Calu3 (cell line): ENCODE data around the gene OPRD1. TPM values are rescaled to one million over a fixed set of nuclear protein-coding genes. Genes with fewer than 3 reads are reported as not detected.
"Not testable (repeated sequence)": the region's sequence is repeated elsewhere in the genome, so short reads cannot be mapped to it uniquely, and the experiment has no call there.

Experiments used
- BruUV-seq: library from RNA; stranded (reverse); fragments of 400-500 nt; replicated peaks from 2 replicates; lab custom pipeline; 2021; lab: Mats Ljungman, UMichigan
- CTCF ChIA-PET: fragments of 300-600 bp; sonication (Branson Sonifier 250); formaldehyde crosslinking; loops from one replicate; lab custom pipeline; 2022; ENCODE audit warnings: antibody characterized with exemption; lab: Charles Lee
- DNase-seq: peaks from one replicate; pipeline ENCODE4 v3.0.0; 2022
- H3K27ac Mint-ChIP-seq: one replicate; pipeline ENCODE4 v1.8.0; 2022; ENCODE audit warnings: mixed read lengths; ENCODE audit not compliant: unreplicated experiment
- H3K27me3 Mint-ChIP-seq: one replicate; pipeline ENCODE4 v1.8.0; 2022; ENCODE audit warnings: mixed read lengths; ENCODE audit not compliant: unreplicated experiment
- H3K36me3 Mint-ChIP-seq: one replicate; pipeline ENCODE4 v1.8.0; 2022; ENCODE audit warnings: mild to moderate bottlenecking, moderate library complexity, mixed read lengths; ENCODE audit not compliant: insufficient read depth, unreplicated experiment
- H3K4me1 Mint-ChIP-seq: one replicate; pipeline ENCODE4 v1.8.0; 2022; ENCODE audit warnings: mild to moderate bottlenecking, low read depth, mixed read lengths; ENCODE audit not compliant: unreplicated experiment
- H3K4me3 Mint-ChIP-seq: one replicate; pipeline ENCODE4 v1.8.0; 2022; ENCODE audit warnings: mild to moderate bottlenecking, low read depth, moderate library complexity, mixed read lengths; ENCODE audit not compliant: unreplicated experiment
- H3K9me3 Mint-ChIP-seq: one replicate; pipeline ENCODE4 v1.8.0; 2022; ENCODE audit warnings: low read depth, mixed read lengths; ENCODE audit not compliant: unreplicated experiment
- intact Hi-C: fragments of 100-400 bp; cut with micrococcal nuclease; formaldehyde crosslinking; loops from one replicate; pipeline ENCODE4 v1.10.0; 2022; ENCODE audit not compliant: unreplicated experiment
- total RNA-seq: library from RNA; stranded (reverse); gene quantifications from 2 replicates; pipeline ENCODE4 v1.2.3, GENCODE V29; 2022
- TF ChIP-seq, protein P1 (sequence below): fragments of 200-600 bp; IDR thresholded peaks from one replicate; pipeline ENCODE4 v1.8.0; 2022; ENCODE audit warnings: antibody characterized with exemption; ENCODE audit not compliant: unreplicated experiment

The OPRD1 gene
- total RNA-seq, 1 experiment from 2014 or later, result 0.07 TPM

- intact Hi-C loops, result no loop called here
- Mint-ChIP-seq H3K36me3 (peaks cover 13% of the 10 kb centered on the region), H3K9me3 (no peaks in the 10 kb centered on the region), H3K4me3 (no peak overlapping the region), H3K27ac (no peak overlapping the region), H3K4me1 (peaks cover 10% of the 10 kb centered on the region), H3K27me3 (peaks cover 81% of the 10 kb centered on the region)
- CTCF ChIA-PET, result interaction anchor here (0.6 kb wide), 1 partner anchor 80 kb away, joined by 3 read pairs; the partner anchor contains the start of gene YTHDF2
- TF ChIP-seq, protein P1, sequence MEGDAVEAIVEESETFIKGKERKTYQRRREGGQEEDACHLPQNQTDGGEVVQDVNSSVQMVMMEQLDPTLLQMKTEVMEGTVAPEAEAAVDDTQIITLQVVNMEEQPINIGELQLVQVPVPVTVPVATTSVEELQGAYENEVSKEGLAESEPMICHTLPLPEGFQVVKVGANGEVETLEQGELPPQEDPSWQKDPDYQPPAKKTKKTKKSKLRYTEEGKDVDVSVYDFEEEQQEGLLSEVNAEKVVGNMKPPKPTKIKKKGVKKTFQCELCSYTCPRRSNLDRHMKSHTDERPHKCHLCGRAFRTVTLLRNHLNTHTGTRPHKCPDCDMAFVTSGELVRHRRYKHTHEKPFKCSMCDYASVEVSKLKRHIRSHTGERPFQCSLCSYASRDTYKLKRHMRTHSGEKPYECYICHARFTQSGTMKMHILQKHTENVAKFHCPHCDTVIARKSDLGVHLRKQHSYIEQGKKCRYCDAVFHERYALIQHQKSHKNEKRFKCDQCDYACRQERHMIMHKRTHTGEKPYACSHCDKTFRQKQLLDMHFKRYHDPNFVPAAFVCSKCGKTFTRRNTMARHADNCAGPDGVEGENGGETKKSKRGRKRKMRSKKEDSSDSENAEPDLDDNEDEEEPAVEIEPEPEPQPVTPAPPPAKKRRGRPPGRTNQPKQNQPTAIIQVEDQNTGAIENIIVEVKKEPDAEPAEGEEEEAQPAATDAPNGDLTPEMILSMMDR, result no peak
- DNase-seq, result no peak
- BruUV-seq, result no TSS peak
These were observed 5.2 kb downstream of the OPRD1 start for GRCh38 chr1:28817133-28817532.

GRCh38 chr1:28819020-28819419 is 7.0 kb downstream of the OPRD1 start:
- TF ChIP-seq, protein P1, result no peak
- no peak for DNase-seq
- H3K36me3 Mint-ChIP-seq, result peaks cover 4% of the 10 kb centered on the region
- no peaks in the 10 kb centered on the region for H3K4me1 Mint-ChIP-seq
- BruUV-seq, result no TSS peak
- CTCF ChIA-PET, result no interaction called here
- no peak overlapping the region for H3K4me3 Mint-ChIP-seq
- peaks cover 70% of the 10 kb centered on the region for H3K27me3 Mint-ChIP-seq
- no peak overlapping the region for H3K27ac Mint-ChIP-seq
- no peaks in the 10 kb centered on the region for H3K9me3 Mint-ChIP-seq
- intact Hi-C loops, result no loop called here

- no peaks in the 10 kb centered on the region for H3K4me1 Mint-ChIP-seq
- intact Hi-C loops, result no loop called here
- H3K27me3 Mint-ChIP-seq, result peaks cover 41% of the 10 kb centered on the region
- no peak for DNase-seq
- H3K27ac Mint-ChIP-seq, result no peak overlapping the region
- H3K4me3 Mint-ChIP-seq, result no peak overlapping the region
- no TSS peak for BruUV-seq
- no peaks in the 10 kb centered on the region for H3K9me3 Mint-ChIP-seq
- CTCF ChIA-PET, result interaction anchor here (0.6 kb wide), 1 partner anchor 29 kb away, joined by 4 read pairs; no protein-coding TSS in a partner anchor
- no peaks in the 10 kb centered on the region for H3K36me3 Mint-ChIP-seq
- TF ChIP-seq, protein P1, result no peak
These were observed 10.8 kb downstream of the OPRD1 start for GRCh38 chr1:28822799-28823198.

- peaks cover 32% of the 10 kb centered on the region for H3K27me3 Mint-ChIP-seq
- DNase-seq, result not testable (repeated sequence)
These were observed 12.1 kb downstream of the OPRD1 start for GRCh38 chr1:28824061-28824460.

GRCh38 chr1:28828227-28828858 is 16.4 kb downstream of the OPRD1 start:
- H3K4me1 Mint-ChIP-seq, H3K4me3 Mint-ChIP-seq, DNase-seq, H3K9me3 Mint-ChIP-seq, H3K36me3 Mint-ChIP-seq, BruUV-seq, H3K27ac Mint-ChIP-seq, intact Hi-C loops: not testable (repeated sequence)
- CTCF ChIA-PET, result interaction anchor here (0.6 to 1.3 kb wide), 5 partner anchors 18 to 1657 kb away, joined by 3 to 4 read pairs (median 3); no protein-coding TSS in a partner anchor
- H3K27me3 Mint-ChIP-seq, result peaks cover 39% of the 10 kb centered on the region

More at GRCh38 chr1:28824061-28824460, 12.1 kb downstream of the OPRD1 start:
- H3K36me3 Mint-ChIP-seq, BruUV-seq, H3K27ac Mint-ChIP-seq, H3K4me1 Mint-ChIP-seq, H3K9me3 Mint-ChIP-seq, H3K4me3 Mint-ChIP-seq, intact Hi-C loops: not testable (repeated sequence)
- CTCF ChIA-PET, result interaction anchor here (0.7 kb wide), 1 partner anchor 629 kb away, joined by 3 read pairs; no protein-coding TSS in a partner anchor
